NT2/D1 (cell line): Measurements from ENCODE around the gene NRP1.

Experiments
- DNase-seq: peaks from one replicate; pipeline ENCODE4 v3.0.0-alpha.2; 2011; ENCODE audit warnings: low read depth, low spot score
- H3K27me3 ChIP-seq: 2 replicates; pipeline ENCODE4 v1.6.0; 2011; ENCODE audit warnings: mild to moderate bottlenecking; ENCODE audit not compliant: insufficient read length, insufficient read depth
- H3K36me3 ChIP-seq: 2 replicates; pipeline ENCODE4 v1.6.1; 2011; ENCODE audit warnings: mild to moderate bottlenecking, low read length, mixed read lengths; ENCODE audit not compliant: insufficient read depth, insufficient read length
- H3K4me1 ChIP-seq: 2 replicates; pipeline ENCODE4 v1.5.1; 2011; ENCODE audit not compliant: insufficient read depth, insufficient read length
- H3K4me3 ChIP-seq: 2 replicates; pipeline ENCODE4 v1.5.1; 2011; ENCODE audit warnings: low read depth; ENCODE audit not compliant: insufficient read length
- H3K9ac ChIP-seq: 2 replicates; pipeline ENCODE4 v1.6.0; 2011; ENCODE audit warnings: low read depth; ENCODE audit not compliant: insufficient read length
- H3K9me3 ChIP-seq: 2 replicates; pipeline ENCODE4 v1.5.1; 2011; ENCODE audit warnings: mild to moderate bottlenecking, low read length; ENCODE audit not compliant: insufficient read depth
- SUZ12 ChIP-seq: IDR thresholded peaks from 2 replicates; pipeline ENCODE4 v1.6.1; 2011; ENCODE audit not compliant: insufficient read length, insufficient read depth; ENCODE audit errors: extremely low read depth
- YY1 ChIP-seq: IDR thresholded peaks from 2 replicates; pipeline ENCODE4 v1.6.1; 2011; ENCODE audit not compliant: insufficient read length, insufficient read depth
- ZNF274 ChIP-seq: IDR thresholded peaks from 2 replicates; pipeline ENCODE4 v1.6.1; 2011; ENCODE audit warnings: mild to moderate bottlenecking, low read depth, low read length

Gene NRP1

GRCh38 chr10:33314811-33315561 is 19.5 kb downstream of the NRP1 start:
- no peaks in the 10 kb centered on the region for H3K36me3 ChIP-seq
- no peaks in the 10 kb centered on the region for H3K9me3 ChIP-seq
- no peaks in the 10 kb centered on the region for H3K27me3 ChIP-seq
- no peak overlapping the region for H3K4me3 ChIP-seq
- DNase-seq, result no peak
- H3K4me1 ChIP-seq, result no peaks in the 10 kb centered on the region
- TF ChIP-seq SUZ12 (no peak), ZNF274 (no peak), YY1 (no peak)
- H3K9ac ChIP-seq, result no peak overlapping the region

DNA sequence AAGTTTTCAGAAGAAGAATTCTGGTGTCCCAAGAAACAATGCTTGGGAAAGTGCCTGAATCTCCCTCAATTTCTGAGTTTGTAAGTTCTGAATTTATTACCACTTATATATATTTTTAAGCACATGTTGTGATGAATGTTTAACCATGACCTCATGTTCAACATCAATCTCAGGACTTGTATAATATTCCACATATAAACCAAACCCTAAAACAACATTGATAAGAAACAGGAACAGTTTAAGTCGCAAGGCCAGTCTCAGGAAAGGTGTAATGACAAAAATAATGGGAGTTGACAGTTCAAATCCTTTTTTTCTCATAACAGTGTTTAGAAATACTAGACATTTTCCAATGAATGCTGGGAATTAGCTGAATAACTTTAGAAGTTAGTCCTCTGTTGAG is 22.8 kb downstream of the NRP1 start:
- DNase-seq, result no peak
- Histone ChIP-seq H3K36me3 (no peaks in the 10 kb centered on the region), H3K27me3 (no peaks in the 10 kb centered on the region), H3K4me1 (no peaks in the 10 kb centered on the region), H3K4me3 (no peak overlapping the region), H3K9me3 (no peaks in the 10 kb centered on the region), H3K9ac (no peak overlapping the region)
- no peak for TF ChIP-seq YY1
- TF ChIP-seq ZNF274, result no peak
- no peak for TF ChIP-seq SUZ12

- DNase-seq, result no peak
- Histone ChIP-seq H3K4me1 (no peaks in the 10 kb centered on the region), H3K9ac (no peak overlapping the region), H3K4me3 (no peak overlapping the region), H3K9me3 (no peaks in the 10 kb centered on the region), H3K36me3 (no peaks in the 10 kb centered on the region), H3K27me3 (no peaks in the 10 kb centered on the region)
- TF ChIP-seq YY1, result no peak
- no peak for TF ChIP-seq SUZ12
- no peak for TF ChIP-seq ZNF274
Observed at GRCh38 chr10:33310853-33311252, 23.6 kb downstream of the NRP1 start.

GRCh38 chr10:33309406-33309805 is 25.1 kb downstream of the NRP1 start:
- no peaks in the 10 kb centered on the region for H3K4me1 ChIP-seq
- H3K27me3 ChIP-seq, result no peaks in the 10 kb centered on the region
- DNase-seq, result no peak
- TF ChIP-seq YY1 (no peak), ZNF274 (no peak), SUZ12 (no peak)
- H3K9me3 ChIP-seq, result no peaks in the 10 kb centered on the region
- no peak overlapping the region for H3K9ac ChIP-seq
- H3K4me3 ChIP-seq, result no peak overlapping the region
- no peaks in the 10 kb centered on the region for H3K36me3 ChIP-seq

GRCh38 chr10:33307835-33308234 is 26.6 kb downstream of the NRP1 start:
- no peaks in the 10 kb centered on the region for H3K4me1 ChIP-seq
- no peak overlapping the region for H3K9ac ChIP-seq
- TF ChIP-seq ZNF274 (no peak), YY1 (no peak), SUZ12 (no peak)
- no peak overlapping the region for H3K4me3 ChIP-seq
- no peak for DNase-seq
- H3K27me3 ChIP-seq, result no peaks in the 10 kb centered on the region
- H3K9me3 ChIP-seq, result no peaks in the 10 kb centered on the region
- H3K36me3 ChIP-seq, result no peaks in the 10 kb centered on the region

GRCh38 chr10:33306701-33307519 is 27.6 kb downstream of the NRP1 start:
- H3K4me3 ChIP-seq, result no peak overlapping the region
- H3K4me1 ChIP-seq, result no peaks in the 10 kb centered on the region
- DNase-seq, result no peak
- H3K36me3 ChIP-seq, result no peaks in the 10 kb centered on the region
- H3K9me3 ChIP-seq, result no peaks in the 10 kb centered on the region
- TF ChIP-seq YY1, result no peak
- TF ChIP-seq SUZ12, result no peak
- no peak for TF ChIP-seq ZNF274
- H3K27me3 ChIP-seq, result no peaks in the 10 kb centered on the region
- H3K9ac ChIP-seq, result no peak overlapping the region

GRCh38 chr10:33306126-33306525 is 28.3 kb downstream of the NRP1 start:
- no peaks in the 10 kb centered on the region for H3K4me1 ChIP-seq
- TF ChIP-seq YY1, result no peak
- TF ChIP-seq ZNF274, result no peak
- no peak for TF ChIP-seq SUZ12

More at GRCh38 chr10:33306126-33306525, 28.3 kb downstream of the NRP1 start:
- Histone ChIP-seq H3K4me3 (no peak overlapping the region), H3K27me3 (no peaks in the 10 kb centered on the region), H3K9me3 (no peaks in the 10 kb centered on the region), H3K36me3 (no peaks in the 10 kb centered on the region), H3K9ac (no peak overlapping the region)
- DNase-seq, result no peak
